OCI-LY3 (cell line): ENCODE results near the gene LSMEM2.

Experiments
- EZH2phosphoT487 ChIP-seq: fragments of 200-600 bp; shearing (Covaris generic); IDR thresholded peaks from 2 replicates; pipeline ENCODE4 v1.6.1; 2018; ENCODE audit warnings: antibody characterized with exemption, mixed run types, low read depth
- TF ChIP-seq, protein P1 (sequence below): fragments of 200-600, 300-600 bp; sonication (generic); IDR thresholded peaks from 2 replicates; pipeline ENCODE4 v1.5.1; 2014; ENCODE audit warnings: antibody characterized with exemption, low read length, low read depth

DNA sequence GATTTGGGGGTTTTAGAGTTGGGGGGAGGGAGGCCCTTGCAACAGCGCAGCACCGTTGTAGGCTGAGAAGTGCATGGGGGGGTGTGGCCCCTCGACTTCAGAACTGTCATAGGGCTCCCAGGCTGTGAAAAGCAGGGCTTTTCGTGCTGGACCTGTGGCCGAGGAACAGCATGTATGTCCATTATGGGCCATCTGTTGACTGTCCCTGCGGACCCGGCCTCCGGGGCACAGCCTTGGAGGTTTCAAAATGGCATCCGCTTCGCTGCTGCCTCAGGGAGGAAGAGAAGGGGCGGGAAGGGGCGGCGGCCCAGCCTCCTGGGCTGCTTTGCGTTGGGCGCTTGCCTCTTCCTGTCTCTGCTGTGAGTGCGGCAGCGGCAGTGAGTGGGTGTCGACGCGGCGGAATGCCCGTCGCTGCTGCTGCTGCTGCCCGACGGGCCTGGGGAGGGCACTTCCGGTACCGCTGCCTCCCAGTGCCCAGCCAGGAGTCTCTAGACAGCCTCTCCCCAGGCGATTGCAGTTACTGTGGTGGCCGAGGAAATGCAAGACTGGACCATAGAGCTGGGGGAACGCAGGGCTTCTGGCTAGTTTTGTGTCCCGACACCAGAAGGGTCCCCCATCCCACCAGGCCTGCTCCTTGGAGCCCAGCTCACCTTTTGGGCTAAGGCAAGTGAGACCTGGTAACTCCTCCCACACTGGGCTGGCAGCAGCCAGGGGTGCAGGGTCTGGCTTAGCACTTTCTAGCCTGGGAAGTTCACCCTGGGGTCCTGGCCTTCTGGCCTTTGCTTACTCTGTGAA, 40.9 kb upstream of the LSMEM2 start:
- TF ChIP-seq, protein P1, sequence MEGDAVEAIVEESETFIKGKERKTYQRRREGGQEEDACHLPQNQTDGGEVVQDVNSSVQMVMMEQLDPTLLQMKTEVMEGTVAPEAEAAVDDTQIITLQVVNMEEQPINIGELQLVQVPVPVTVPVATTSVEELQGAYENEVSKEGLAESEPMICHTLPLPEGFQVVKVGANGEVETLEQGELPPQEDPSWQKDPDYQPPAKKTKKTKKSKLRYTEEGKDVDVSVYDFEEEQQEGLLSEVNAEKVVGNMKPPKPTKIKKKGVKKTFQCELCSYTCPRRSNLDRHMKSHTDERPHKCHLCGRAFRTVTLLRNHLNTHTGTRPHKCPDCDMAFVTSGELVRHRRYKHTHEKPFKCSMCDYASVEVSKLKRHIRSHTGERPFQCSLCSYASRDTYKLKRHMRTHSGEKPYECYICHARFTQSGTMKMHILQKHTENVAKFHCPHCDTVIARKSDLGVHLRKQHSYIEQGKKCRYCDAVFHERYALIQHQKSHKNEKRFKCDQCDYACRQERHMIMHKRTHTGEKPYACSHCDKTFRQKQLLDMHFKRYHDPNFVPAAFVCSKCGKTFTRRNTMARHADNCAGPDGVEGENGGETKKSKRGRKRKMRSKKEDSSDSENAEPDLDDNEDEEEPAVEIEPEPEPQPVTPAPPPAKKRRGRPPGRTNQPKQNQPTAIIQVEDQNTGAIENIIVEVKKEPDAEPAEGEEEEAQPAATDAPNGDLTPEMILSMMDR: no peak
- no peak for TF ChIP-seq EZH2phosphoT487
